Astrocyte (in vitro differentiated cells and primary cell): ENCODE measurements around the gene ANP32A.

Experiments used
- CTCF ChIP-seq: IDR thresholded peaks from 2 replicates; pipeline ENCODE4 v1.5.1; 2011; ENCODE audit warnings: low read depth, mild to moderate bottlenecking, inconsistent platforms, low read length, moderate library complexity; ENCODE audit not compliant: insufficient read depth
- EZH2 ChIP-seq: IDR thresholded peaks from 2 replicates; pipeline ENCODE4 v1.6.1; 2012; ENCODE audit warnings: mild to moderate bottlenecking, low read length, inconsistent platforms; ENCODE audit not compliant: insufficient read depth

- no peak for TF ChIP-seq CTCF
- no peak for TF ChIP-seq EZH2
Observed at GRCh38 chr15:68765602-68766368, 54.9 kb downstream of the ANP32A start.
